ENCODE data around the gene PRKG1.

PRKG1 gene

DNA sequence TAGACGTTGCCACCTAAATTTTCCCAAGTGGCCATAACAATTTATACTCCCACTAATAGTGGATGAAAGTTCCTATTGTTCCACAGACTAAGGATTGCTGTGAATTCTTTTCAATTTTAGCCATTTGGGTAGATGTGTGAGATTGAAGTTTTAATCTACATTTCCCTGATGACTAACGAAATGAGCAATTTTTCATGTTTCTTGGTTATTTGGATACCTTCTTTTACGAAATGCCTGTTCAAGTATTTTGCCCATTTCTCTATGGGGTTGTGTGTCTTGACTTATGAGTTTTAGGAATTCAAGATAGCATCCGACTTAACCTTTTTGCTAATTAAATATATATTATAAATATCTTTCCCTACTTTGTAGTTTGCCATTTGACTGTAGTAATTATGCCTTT lies 16.4 kb upstream of the PRKG1 start:
- Histone ChIP-seq H3K4me3 (ENCODE audit: low read depth, low read length) (no peak overlapping the region), H3K27ac (no peak overlapping the region), H3K36me3 (no peaks in the 10 kb centered on the region), H3K27me3 (ENCODE audit: insufficient read depth, low read depth, severe bottlenecking) (peaks cover 5% of the 10 kb centered on the region), H3K9me3 (ENCODE audit: severe bottlenecking) (no peaks in the 10 kb centered on the region)
- TF ChIP-seq, protein P1, sequence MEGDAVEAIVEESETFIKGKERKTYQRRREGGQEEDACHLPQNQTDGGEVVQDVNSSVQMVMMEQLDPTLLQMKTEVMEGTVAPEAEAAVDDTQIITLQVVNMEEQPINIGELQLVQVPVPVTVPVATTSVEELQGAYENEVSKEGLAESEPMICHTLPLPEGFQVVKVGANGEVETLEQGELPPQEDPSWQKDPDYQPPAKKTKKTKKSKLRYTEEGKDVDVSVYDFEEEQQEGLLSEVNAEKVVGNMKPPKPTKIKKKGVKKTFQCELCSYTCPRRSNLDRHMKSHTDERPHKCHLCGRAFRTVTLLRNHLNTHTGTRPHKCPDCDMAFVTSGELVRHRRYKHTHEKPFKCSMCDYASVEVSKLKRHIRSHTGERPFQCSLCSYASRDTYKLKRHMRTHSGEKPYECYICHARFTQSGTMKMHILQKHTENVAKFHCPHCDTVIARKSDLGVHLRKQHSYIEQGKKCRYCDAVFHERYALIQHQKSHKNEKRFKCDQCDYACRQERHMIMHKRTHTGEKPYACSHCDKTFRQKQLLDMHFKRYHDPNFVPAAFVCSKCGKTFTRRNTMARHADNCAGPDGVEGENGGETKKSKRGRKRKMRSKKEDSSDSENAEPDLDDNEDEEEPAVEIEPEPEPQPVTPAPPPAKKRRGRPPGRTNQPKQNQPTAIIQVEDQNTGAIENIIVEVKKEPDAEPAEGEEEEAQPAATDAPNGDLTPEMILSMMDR (IDR thresholded peaks at IDR 0.05; ENCODE audit: low read depth, low read length), result no peak
- no peak for DNase-seq

DNA sequence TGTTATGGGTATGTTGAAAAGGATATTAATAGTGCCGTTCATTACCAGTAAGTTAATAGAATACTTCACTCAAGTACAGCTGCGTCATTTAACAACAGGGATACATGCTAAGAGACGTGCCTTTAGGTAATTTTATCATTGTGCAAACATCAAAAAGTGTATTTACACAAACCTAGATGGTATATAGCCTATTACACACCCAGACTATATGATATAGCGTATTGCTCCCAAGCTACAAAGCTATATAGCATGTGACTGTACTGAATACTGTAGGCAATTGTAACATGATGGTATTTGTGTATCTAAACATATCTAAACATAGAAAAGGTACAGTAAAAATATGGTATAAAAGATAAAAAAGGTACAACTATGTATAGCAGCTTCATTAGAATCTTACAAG lies 11.1 kb upstream of the PRKG1 start:
- Histone ChIP-seq H3K4me3 (ENCODE audit: low read depth, low read length) (no peak overlapping the region), H3K27ac (no peak overlapping the region), H3K9me3 (ENCODE audit: severe bottlenecking) (no peaks in the 10 kb centered on the region), H3K27me3 (ENCODE audit: insufficient read depth, low read depth, severe bottlenecking) (peaks cover 5% of the 10 kb centered on the region), H3K36me3 (no peaks in the 10 kb centered on the region)
- TF ChIP-seq, protein P1 (IDR thresholded peaks at IDR 0.05; ENCODE audit: low read depth, low read length), result no peak
- DNase-seq, result no peak

DNA sequence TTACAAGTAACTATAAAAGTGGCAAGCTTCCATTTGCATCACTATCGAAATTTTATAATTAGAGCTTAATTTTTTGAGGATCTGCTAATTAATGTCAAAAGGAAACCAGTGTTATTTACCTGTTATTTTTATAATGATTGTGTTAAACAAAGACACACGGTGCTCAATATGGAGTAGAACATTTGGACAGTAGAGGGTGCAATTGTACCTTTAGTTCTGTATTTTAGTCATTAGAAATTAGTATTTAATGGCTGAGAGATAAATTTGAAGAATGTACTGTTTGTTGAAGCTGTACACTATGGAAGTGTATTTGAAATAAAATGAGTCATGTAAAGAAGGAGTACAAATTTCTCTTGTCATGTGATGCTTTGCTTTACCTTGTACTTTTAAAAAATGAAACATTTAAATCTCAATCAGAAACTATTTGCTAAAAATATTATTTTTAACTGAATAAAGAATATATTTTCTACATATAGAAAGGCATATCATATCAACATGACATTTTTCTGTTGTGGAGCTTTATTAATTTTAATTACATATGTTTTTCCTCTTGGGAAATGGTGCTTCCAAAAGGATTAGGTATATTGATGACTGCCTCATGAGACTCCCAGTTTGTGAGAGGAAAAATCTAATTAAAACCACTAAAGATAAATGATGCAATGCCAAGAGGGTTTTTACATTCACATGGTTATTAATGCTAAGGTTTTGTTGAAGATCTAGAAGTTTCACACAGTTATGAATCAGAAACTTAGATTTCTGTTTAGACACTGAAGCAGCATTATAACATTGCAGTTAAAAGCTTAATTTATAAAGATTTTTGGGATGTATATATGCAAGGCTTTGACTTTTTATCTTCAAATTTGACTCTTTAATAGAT lies 10.4 kb upstream of the PRKG1 start:
- DNase-seq, result no peak
- H3K27ac ChIP-seq, result no peak overlapping the region
- TF ChIP-seq, protein P1 (IDR thresholded peaks at IDR 0.05; ENCODE audit: low read depth, low read length), result no peak
- H3K9me3 ChIP-seq (ENCODE audit: severe bottlenecking), result no peaks in the 10 kb centered on the region
- peaks cover 5% of the 10 kb centered on the region for H3K27me3 ChIP-seq (ENCODE audit: insufficient read depth, low read depth, severe bottlenecking)
- H3K4me3 ChIP-seq (ENCODE audit: low read depth, low read length), result no peak overlapping the region
- no peaks in the 10 kb centered on the region for H3K36me3 ChIP-seq

DNA sequence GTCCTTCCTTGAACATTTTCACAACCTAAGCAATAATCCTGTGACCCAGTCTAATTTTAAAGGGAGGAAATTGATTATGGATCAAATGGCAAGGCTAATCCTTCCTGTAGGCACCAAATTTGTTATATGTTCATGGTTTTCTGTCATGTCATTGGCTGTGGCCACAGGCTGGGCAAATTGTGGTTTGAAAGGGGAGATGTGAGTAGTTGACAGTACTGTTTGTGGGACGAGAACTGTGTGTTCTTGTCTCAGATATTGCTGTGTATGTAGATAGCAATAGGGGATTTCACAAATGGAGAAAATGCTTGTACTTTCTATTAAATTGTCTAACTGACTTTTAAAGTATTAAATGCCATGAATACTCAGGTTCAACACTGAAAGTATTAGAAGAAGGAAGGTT lies 8.1 kb upstream of the PRKG1 start:
- DNase-seq, result no peak
- H3K4me3 ChIP-seq (ENCODE audit: low read depth, low read length), result no peak overlapping the region
- TF ChIP-seq, protein P1 (IDR thresholded peaks at IDR 0.05; ENCODE audit: low read depth, low read length), result no peak

DNA sequence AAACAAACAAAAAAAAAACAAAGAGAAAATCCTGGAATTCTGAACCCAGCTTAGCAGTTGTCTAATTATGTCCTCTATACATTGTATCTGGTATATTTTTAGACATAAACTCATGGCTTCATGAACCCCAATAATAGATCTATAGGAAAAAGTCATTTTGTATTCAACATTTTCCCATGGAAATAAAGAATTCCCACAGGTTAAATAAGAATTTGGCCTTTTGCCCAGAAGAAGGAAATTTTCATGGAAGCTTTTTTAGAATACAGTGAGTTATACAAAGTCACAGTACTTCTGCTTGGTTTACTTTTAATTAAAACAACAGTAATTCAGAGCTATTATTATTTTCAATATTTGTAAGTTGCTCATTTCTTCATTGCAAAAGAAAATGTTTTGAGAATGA lies 2.1 kb upstream of the PRKG1 start:
- H3K27ac ChIP-seq, result no peak overlapping the region
- DNase-seq, result no peak

More for the DNA sequence above, 8.1 kb upstream of the PRKG1 start:
- Histone ChIP-seq H3K27ac (no peak overlapping the region), H3K27me3 (ENCODE audit: insufficient read depth, low read depth, severe bottlenecking) (peaks cover 5% of the 10 kb centered on the region), H3K9me3 (ENCODE audit: severe bottlenecking) (no peaks in the 10 kb centered on the region), H3K36me3 (no peaks in the 10 kb centered on the region)

More for the DNA sequence above, 2.1 kb upstream of the PRKG1 start:
- Histone ChIP-seq H3K36me3 (no peaks in the 10 kb centered on the region), H3K4me3 (ENCODE audit: low read depth, low read length) (no peak overlapping the region), H3K27me3 (ENCODE audit: insufficient read depth, low read depth, severe bottlenecking) (peaks cover 41% of the 10 kb centered on the region), H3K9me3 (ENCODE audit: severe bottlenecking) (no peaks in the 10 kb centered on the region)
- TF ChIP-seq, protein P1 (IDR thresholded peaks at IDR 0.05; ENCODE audit: low read depth, low read length), result no peak

Measured in WERI-Rb-1 (cell line).